Activated CD8-positive, alpha-beta memory T cell treated with anti-CD3 and anti-CD28 coated beads, Interleukin-2, amount 10 ng/mL, durations not matched to agents 7 days and 5 days (primary cell): ENCODE data around the gene SNRNP25. TPM values are rescaled to one million over a fixed set of nuclear protein-coding genes. Genes with fewer than 3 reads are reported as not detected.
A peak's percentile ranks its signal among the peaks of the same experiment; 100 is the strongest.

Source experiments
- ATAC-seq: fragments of 150-1000 bp; cut with Tn5 transposase; one replicate; pipeline ENCODE4 v1.10.0; 2021; ENCODE audit warnings: moderate library complexity
- CTCF ChIA-PET: fragments of 350-600 bp; sonication (Branson Sonifier 250); formaldehyde crosslinking; loops from one replicate; lab custom pipeline; 2021; ENCODE audit warnings: antibody characterized with exemption; lab: Charles Lee
- DNase-seq: peaks from one replicate; pipeline ENCODE4 v3.0.0-alpha.2; 2020
- H3K27ac Mint-ChIP-seq: one replicate; pipeline ENCODE4 v1.8.0; 2021; ENCODE audit warnings: mild to moderate bottlenecking, mixed read lengths
- H3K27me3 Mint-ChIP-seq: one replicate; pipeline ENCODE4 v1.8.0; 2021; ENCODE audit warnings: mixed read lengths
- H3K36me3 Mint-ChIP-seq: one replicate; pipeline ENCODE4 v1.8.0; 2021; ENCODE audit warnings: mild to moderate bottlenecking, mixed read lengths
- H3K4me1 Mint-ChIP-seq: one replicate; pipeline ENCODE4 v1.8.0; 2021; ENCODE audit warnings: mixed read lengths
- H3K4me3 Mint-ChIP-seq: one replicate; pipeline ENCODE4 v1.8.0; 2021; ENCODE audit warnings: mild to moderate bottlenecking, moderate library complexity, mixed read lengths
- H3K9me3 Mint-ChIP-seq: one replicate; pipeline ENCODE4 v1.8.0; 2022; ENCODE audit warnings: low read depth, mixed read lengths
- total RNA-seq, 2 experiments: library from RNA; stranded (reverse); gene quantifications; one replicate each; pipeline ENCODE4 v1.2.3, GENCODE V29; 2021

SNRNP25 gene
- total RNA-seq, 2 experiments from 2014 or later: 86.6 to 90.8 TPM

DNA sequence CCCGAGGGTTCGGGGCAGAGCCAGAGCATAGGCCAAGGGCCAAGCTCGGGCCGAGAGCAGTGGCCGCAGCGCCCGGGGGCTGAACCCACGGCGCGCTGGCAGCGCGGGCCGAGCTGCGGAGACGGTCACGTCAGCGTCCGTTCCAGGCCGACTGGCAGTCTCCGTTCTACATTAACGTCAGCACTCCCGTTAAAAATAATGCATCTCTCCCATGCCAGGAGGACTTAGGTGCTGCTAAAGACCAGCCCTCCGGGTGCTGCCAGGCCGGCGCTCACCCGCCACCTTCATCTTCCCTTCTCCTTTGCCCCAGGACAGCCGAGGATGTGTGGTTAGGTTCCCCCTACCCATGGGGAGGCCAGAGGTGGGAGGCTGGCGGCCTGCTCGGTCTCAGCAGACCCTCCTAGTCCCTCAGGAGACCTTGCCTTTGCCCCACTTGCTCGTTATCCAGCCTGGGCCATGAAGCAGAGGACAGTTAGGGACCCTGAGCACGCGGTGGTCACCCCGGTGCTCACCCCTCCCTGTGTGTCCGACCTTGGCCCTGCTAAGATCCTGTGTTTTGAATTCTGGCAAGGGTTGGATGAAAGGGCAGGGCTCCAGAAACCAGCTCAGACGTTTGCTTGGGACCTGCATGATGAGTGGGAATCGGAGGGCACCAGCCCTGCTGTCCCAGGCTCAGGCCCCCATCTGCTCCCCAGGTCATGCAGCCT lies 25.0 kb downstream of the SNRNP25 start:
- Mint-ChIP-seq H3K36me3 (peaks cover 3% of the 10 kb centered on the region), H3K27ac (peak overlapping the region; percentile 86), H3K4me3 (peak overlapping the region; percentile 86), H3K27me3 (peaks cover 14% of the 10 kb centered on the region), H3K9me3 (no peaks in the 10 kb centered on the region), H3K4me1 (peaks cover 30% of the 10 kb centered on the region)
- ATAC-seq (peak; percentile 24), DNase-seq (no peak)
- CTCF ChIA-PET: interaction anchor here (3.5 to 6.7 kb wide), 2 partner anchors 14 to 17 kb away, joined by 30 to 78 read pairs; no protein-coding TSS in a partner anchor

DNA sequence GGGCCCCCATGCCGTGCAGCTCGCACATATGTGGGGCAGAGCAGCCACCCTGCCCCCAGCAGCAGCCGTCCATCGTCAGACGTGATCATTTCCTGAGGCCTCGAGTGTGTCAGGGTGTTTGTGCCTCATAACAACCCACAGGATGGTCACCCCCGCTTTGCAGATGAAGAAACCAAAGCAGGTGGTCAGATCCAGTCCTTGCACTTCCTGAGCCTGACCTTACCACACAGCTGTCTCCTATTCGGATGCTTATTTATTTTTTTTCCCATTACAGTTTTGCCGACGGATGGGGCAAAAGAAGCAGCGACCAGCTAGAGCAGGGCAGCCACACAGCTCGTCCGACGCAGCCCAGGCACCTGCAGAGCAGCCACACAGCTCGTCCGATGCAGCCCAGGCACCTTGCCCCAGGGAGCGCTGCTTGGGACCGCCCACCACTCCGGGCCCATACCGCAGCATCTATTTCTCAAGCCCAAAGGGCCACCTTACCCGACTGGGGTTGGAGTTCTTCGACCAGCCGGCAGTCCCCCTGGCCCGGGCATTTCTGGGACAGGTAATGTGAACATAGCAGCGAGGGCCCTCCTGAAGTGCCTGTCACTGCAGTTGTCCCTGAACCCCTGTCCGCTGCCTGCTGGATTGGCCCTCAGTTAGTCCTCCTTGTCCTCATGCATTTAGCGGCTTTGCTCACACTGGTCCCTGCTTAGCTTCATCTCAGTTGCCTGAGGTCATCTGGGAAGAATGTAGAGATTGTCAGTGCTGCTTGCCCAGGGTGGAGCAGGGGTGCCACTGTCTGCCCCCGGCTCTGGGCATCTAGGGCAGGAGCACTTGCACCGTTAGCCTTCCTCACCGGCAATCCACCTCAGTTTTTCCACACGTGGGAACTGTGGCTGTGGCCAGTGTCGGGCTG lies 25.8 kb downstream of the SNRNP25 start:
- H3K27ac Mint-ChIP-seq: peak overlapping the region; percentile 86
- ATAC-seq (no peak), DNase-seq (no peak)
- H3K4me3 Mint-ChIP-seq: peak overlapping the region; percentile 86
- CTCF ChIA-PET: interaction anchor here (0.8 to 6.7 kb wide), 3 partner anchors 15 to 28 kb away, joined by 3 to 78 read pairs (median 30); no protein-coding TSS in a partner anchor
- H3K4me1 Mint-ChIP-seq: peaks cover 38% of the 10 kb centered on the region
- H3K36me3 Mint-ChIP-seq: peaks cover 7% of the 10 kb centered on the region
- peaks cover 6% of the 10 kb centered on the region for H3K27me3 Mint-ChIP-seq
- H3K9me3 Mint-ChIP-seq: no peaks in the 10 kb centered on the region

DNA sequence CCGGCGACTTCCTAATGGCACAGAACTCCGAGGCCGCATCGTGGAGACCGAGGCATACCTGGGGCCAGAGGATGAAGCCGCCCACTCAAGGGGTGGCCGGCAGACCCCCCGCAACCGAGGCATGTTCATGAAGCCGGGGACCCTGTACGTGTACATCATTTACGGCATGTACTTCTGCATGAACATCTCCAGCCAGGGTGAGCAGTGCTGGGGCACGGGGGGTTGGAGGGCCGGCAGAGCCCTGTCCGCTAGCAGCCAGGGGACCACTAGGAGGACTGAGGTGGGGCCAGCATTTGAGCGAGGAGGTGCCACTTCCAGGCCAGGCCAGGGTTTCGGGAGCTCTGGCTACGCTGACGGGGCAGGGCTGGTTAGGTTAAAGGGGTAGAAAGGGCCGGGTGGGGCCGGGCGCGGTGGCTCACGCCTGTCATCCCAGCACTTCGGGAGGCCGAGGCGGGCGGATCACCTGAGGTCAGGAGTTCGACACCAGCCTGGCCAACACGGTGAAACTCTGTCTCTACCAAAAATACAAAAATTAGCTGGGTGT lies 29.5 kb downstream of the SNRNP25 start:
- Mint-ChIP-seq H3K4me1 (peaks cover 35% of the 10 kb centered on the region), H3K27ac (peak overlapping the region; percentile 92), H3K27me3 (no peaks in the 10 kb centered on the region), H3K9me3 (no peaks in the 10 kb centered on the region), H3K36me3 (peaks cover 12% of the 10 kb centered on the region), H3K4me3 (no peak overlapping the region)
- DNase-seq (no peak), ATAC-seq (no peak)
- CTCF ChIA-PET: interaction anchor here (1.2 to 5.2 kb wide), 2 partner anchors 13 to 18 kb away, joined by 3 to 37 read pairs; no protein-coding TSS in a partner anchor

- H3K9me3 Mint-ChIP-seq: no peaks in the 10 kb centered on the region
- peak; percentile 61 for DNase-seq
- H3K4me3 Mint-ChIP-seq: peak overlapping the region; percentile 11
- H3K27ac Mint-ChIP-seq: peak overlapping the region; percentile 92
- peak; percentile 25 for ATAC-seq
- no peaks in the 10 kb centered on the region for H3K27me3 Mint-ChIP-seq
- H3K4me1 Mint-ChIP-seq: peaks cover 32% of the 10 kb centered on the region
- CTCF ChIA-PET: interaction anchor here (0.5 to 6.1 kb wide), 5 partner anchors 10 to 138 kb away, joined by 3 to 42 read pairs (median 6); no protein-coding TSS in a partner anchor
- peaks cover 12% of the 10 kb centered on the region for H3K36me3 Mint-ChIP-seq
Measured at GRCh38 chr16:83781-84615, 30.4 kb downstream of the SNRNP25 start.

GRCh38 chr16:84718-85406 lies 31.2 kb downstream of the SNRNP25 start:
- Mint-ChIP-seq H3K27ac (peak overlapping the region; percentile 92), H3K4me1 (peaks cover 25% of the 10 kb centered on the region), H3K27me3 (no peaks in the 10 kb centered on the region), H3K36me3 (peaks cover 9% of the 10 kb centered on the region), H3K9me3 (no peaks in the 10 kb centered on the region), H3K4me3 (no peak overlapping the region)
- peak; percentile 89 for DNase-seq
- CTCF ChIA-PET: interaction anchor here (0.8 to 6.1 kb wide), 5 partner anchors 11 to 22 kb away, joined by 6 to 42 read pairs (median 10); no protein-coding TSS in a partner anchor
- peak; percentile 86 for ATAC-seq

GRCh38 chr16:85407-85782 lies 31.8 kb downstream of the SNRNP25 start:
- DNase-seq (no peak), ATAC-seq (no peak)
- CTCF ChIA-PET: interaction anchor here (3.1 to 6.1 kb wide), 3 partner anchors 11 to 21 kb away, joined by 10 to 42 read pairs (median 37); no protein-coding TSS in a partner anchor
- H3K4me3 Mint-ChIP-seq: no peak overlapping the region
- H3K27ac Mint-ChIP-seq: peak overlapping the region; percentile 92
- no peaks in the 10 kb centered on the region for H3K9me3 Mint-ChIP-seq
- no peaks in the 10 kb centered on the region for H3K27me3 Mint-ChIP-seq
- H3K36me3 Mint-ChIP-seq: peaks cover 9% of the 10 kb centered on the region
- peaks cover 25% of the 10 kb centered on the region for H3K4me1 Mint-ChIP-seq

DNA sequence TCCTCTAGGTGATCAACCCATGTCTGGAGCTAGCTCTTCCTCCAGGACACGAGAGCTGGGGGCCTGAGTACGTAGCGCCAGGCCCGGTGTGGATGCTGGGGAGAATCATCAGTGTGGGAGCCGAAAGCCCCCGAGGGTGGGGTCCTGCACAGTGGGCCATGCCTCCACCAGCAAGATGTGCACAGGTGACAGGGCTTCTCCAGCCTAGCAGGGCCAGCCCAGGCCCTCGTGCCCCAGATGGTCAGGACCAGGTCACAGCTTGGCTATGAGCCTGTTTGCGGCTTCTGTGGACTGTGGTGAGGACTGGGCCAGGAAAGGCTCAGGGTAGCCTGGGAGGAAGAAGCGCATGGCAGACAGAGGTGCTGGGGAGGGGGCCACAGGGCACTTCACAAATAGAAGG lies 32.2 kb downstream of the SNRNP25 start:
- Mint-ChIP-seq H3K4me3 (no peak overlapping the region), H3K36me3 (peaks cover 11% of the 10 kb centered on the region), H3K27me3 (no peaks in the 10 kb centered on the region), H3K9me3 (no peaks in the 10 kb centered on the region), H3K27ac (peak overlapping the region; percentile 40), H3K4me1 (peaks cover 25% of the 10 kb centered on the region)
- ATAC-seq: no peak
- no peak for DNase-seq
- CTCF ChIA-PET: interaction anchor here (3.1 to 6.1 kb wide), 3 partner anchors 11 to 21 kb away, joined by 10 to 42 read pairs (median 37); no protein-coding TSS in a partner anchor

DNA sequence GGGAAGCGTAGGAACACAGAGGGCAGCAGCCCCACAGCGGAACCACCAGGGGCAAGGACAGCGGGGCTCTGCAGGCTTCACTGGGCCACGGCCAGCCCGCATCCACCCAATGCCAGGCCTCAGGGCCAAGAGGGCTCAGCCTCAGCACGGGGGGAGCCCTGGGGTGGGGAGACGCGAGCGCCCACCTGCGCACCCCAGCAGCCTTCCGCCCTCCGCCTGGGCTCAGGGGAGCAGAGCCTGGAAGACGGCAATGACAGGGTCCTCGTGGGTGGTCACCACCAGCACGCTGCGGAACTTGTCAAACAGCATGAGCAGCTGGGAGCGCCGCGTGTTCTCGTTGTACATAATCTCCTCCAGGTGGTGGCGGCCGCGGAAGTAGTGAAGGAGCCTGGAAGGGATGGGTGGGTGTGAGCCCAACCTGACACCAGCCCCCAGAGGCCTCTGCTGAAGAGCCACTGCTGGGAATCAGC lies 32.9 kb downstream of the SNRNP25 start:
- Mint-ChIP-seq H3K4me3 (no peak overlapping the region), H3K27ac (no peak overlapping the region), H3K9me3 (no peaks in the 10 kb centered on the region), H3K36me3 (peaks cover 11% of the 10 kb centered on the region), H3K4me1 (peaks cover 25% of the 10 kb centered on the region), H3K27me3 (no peaks in the 10 kb centered on the region)
- DNase-seq (no peak), ATAC-seq (no peak)
- CTCF ChIA-PET: interaction anchor here (2.0 to 6.1 kb wide), 4 partner anchors 10 to 21 kb away, joined by 6 to 42 read pairs (median 24); no protein-coding TSS in a partner anchor

DNA sequence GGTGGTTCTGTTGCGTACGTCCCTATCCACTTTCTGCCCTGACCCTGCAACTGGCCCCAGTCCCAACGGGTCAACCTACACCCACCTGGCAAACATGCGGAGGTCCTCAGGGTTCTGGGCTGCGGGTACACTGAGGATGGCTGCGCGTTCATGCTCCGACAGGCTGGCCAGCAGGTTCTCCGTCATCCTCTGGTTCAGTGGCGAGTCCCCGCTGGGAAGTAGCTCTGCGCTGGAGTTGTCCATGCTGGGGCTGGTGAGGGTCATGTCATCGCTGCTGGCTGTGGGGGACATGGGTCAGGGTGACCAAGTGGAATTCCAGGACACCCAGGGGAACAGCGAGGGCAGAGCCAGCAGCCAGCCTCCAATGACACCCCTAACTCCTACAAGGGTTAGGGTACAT lies 35.0 kb downstream of the SNRNP25 start:
- no peaks in the 10 kb centered on the region for H3K27me3 Mint-ChIP-seq
- CTCF ChIA-PET: interaction anchor here (1.4 to 6.1 kb wide), 3 partner anchors 8 to 23 kb away, joined by 4 to 42 read pairs (median 6); no protein-coding TSS in a partner anchor
- DNase-seq (no peak), ATAC-seq (no peak)
- H3K9me3 Mint-ChIP-seq: no peaks in the 10 kb centered on the region
- no peak overlapping the region for H3K4me3 Mint-ChIP-seq
- no peak overlapping the region for H3K27ac Mint-ChIP-seq
- H3K36me3 Mint-ChIP-seq: peaks cover 11% of the 10 kb centered on the region
- peaks cover 22% of the 10 kb centered on the region for H3K4me1 Mint-ChIP-seq

DNA sequence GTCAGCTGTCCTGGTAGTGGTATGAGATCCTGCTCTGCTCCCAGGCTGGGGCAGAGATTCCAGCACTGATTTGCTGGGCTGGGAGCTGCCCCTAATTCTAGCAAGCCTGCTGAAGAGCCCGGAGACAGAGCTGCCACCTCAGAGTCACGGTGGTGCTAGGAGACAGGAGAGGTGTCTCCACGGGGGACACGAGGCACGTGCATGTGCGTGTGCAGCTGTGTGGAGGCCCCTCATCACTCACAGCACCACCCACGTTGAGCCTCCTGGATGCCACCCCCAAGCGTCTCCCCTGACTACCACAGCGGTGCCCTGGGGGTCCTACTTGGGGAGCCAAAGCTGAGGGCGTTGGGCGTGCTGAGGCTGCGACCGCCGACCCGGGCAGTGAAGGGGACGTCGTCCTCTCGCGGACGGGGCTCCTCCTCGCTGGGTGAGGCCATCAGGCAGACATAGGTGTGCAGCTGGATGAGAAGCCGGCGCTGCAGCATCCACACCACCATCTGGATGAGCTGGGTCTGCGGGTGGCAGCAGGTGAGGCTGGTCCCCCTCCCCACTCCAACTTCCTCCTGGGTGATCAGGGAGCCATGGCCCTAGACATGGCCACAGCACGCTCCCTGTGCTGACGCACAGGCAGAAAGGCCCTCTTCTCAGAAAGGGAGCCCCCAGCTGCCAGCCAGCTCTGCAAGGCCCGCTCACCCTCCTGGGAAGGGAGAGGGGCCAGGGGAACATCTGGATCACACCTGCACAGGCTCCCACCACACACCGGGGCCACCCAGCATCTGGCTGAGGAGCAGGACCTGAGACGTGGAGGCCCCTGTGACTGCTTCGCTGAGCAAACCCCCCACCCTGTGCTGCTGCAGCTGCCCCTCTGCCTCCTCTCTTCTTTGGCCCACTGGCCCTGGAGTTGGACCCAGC lies 36.0 kb downstream of the SNRNP25 start:
- DNase-seq (no peak), ATAC-seq (no peak)
- H3K4me3 Mint-ChIP-seq: no peak overlapping the region
- H3K27ac Mint-ChIP-seq: no peak overlapping the region
- no peaks in the 10 kb centered on the region for H3K9me3 Mint-ChIP-seq
- no peaks in the 10 kb centered on the region for H3K27me3 Mint-ChIP-seq
- peaks cover 6% of the 10 kb centered on the region for H3K36me3 Mint-ChIP-seq
- peaks cover 11% of the 10 kb centered on the region for H3K4me1 Mint-ChIP-seq
- CTCF ChIA-PET: interaction anchor here (1.4 to 6.1 kb wide), 3 partner anchors 7 to 24 kb away, joined by 4 to 42 read pairs (median 17); no protein-coding TSS in a partner anchor

GRCh38 chr16:91484-91883 lies 37.9 kb downstream of the SNRNP25 start:
- DNase-seq: no peak
- CTCF ChIA-PET: interaction anchor here (1.4 to 2.9 kb wide), 2 partner anchors 9 to 26 kb away, joined by 3 to 17 read pairs; no protein-coding TSS in a partner anchor
- Mint-ChIP-seq H3K4me3 (no peak overlapping the region), H3K9me3 (no peaks in the 10 kb centered on the region), H3K36me3 (peaks cover 3% of the 10 kb centered on the region), H3K27ac (no peak overlapping the region), H3K4me1 (no peaks in the 10 kb centered on the region), H3K27me3 (no peaks in the 10 kb centered on the region)
- ATAC-seq: no peak
